ENCODE results near the gene MYO3B. TPM values are rescaled to one million over a fixed set of nuclear protein-coding genes. Genes with fewer than 3 reads are reported as not detected.
A peak's percentile ranks its signal among the peaks of the same experiment; 100 is the strongest.

Gene MYO3B
- total RNA-seq, 1 experiment from 2014 or later = 0.52 TPM

DNA sequence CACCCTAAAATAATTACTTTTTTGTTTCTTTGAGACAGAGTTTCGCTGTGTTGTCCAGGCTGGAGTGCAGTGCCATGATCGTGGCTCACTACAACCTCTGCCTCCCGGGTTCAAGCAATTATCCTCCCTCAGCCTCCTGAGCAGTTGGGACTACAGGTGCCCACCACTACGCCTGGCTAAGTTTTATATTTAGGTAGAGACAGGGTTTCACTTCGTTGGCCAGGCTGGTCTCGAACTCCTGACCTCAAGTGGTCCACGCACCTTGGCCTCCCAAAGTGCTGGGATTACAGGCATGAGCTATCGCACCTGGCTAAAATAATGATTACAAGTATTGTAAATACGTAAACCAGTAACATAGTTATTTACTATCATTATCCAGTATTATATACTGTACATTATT, 279.8 kb downstream of the MYO3B start:
- Histone ChIP-seq H3K4me3 (ENCODE audit: low read depth, low read length, poor library complexity, severe bottlenecking) (no peak overlapping the region), H3K9me3 (ENCODE audit: low read depth, low read length, poor library complexity, severe bottlenecking) (no peaks in the 10 kb centered on the region), H3K27ac (ENCODE audit: low read depth, low read length, poor library complexity, severe bottlenecking) (no peak overlapping the region), H3K27me3 (replicated peaks; ENCODE audit: insufficient read depth, low read depth, low read length, poor library complexity) (no peaks in the 10 kb centered on the region), H3K36me3 (ENCODE audit: insufficient read depth, low read length, poor library complexity, severe bottlenecking) (no peaks in the 10 kb centered on the region), H3K4me1 (ENCODE audit: insufficient read depth, low read length, poor library complexity, severe bottlenecking) (no peaks in the 10 kb centered on the region)
- ChIA-PET POLR2A (ENCODE audit: low non-redundant PET) (no interaction called here), CTCF (no interaction called here)
- no peak for DNase-seq (ENCODE audit: low spot score)
- intact Hi-C loops (cut with micrococcal nuclease; ENCODE audit: unreplicated experiment) = no loop called here
- TF ChIP-seq, protein P1, sequence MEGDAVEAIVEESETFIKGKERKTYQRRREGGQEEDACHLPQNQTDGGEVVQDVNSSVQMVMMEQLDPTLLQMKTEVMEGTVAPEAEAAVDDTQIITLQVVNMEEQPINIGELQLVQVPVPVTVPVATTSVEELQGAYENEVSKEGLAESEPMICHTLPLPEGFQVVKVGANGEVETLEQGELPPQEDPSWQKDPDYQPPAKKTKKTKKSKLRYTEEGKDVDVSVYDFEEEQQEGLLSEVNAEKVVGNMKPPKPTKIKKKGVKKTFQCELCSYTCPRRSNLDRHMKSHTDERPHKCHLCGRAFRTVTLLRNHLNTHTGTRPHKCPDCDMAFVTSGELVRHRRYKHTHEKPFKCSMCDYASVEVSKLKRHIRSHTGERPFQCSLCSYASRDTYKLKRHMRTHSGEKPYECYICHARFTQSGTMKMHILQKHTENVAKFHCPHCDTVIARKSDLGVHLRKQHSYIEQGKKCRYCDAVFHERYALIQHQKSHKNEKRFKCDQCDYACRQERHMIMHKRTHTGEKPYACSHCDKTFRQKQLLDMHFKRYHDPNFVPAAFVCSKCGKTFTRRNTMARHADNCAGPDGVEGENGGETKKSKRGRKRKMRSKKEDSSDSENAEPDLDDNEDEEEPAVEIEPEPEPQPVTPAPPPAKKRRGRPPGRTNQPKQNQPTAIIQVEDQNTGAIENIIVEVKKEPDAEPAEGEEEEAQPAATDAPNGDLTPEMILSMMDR (conservative IDR thresholded peaks at IDR 0.05; ENCODE audit: low read depth, low read length) = no peak
- no peak for TF ChIP-seq EZH2 (IDR thresholded peaks at IDR 0.05; ENCODE audit: borderline replicate concordance, low read depth, low read length, poor library complexity, severe bottlenecking)
- BruUV-seq (replicated peaks) = no TSS peak

DNA sequence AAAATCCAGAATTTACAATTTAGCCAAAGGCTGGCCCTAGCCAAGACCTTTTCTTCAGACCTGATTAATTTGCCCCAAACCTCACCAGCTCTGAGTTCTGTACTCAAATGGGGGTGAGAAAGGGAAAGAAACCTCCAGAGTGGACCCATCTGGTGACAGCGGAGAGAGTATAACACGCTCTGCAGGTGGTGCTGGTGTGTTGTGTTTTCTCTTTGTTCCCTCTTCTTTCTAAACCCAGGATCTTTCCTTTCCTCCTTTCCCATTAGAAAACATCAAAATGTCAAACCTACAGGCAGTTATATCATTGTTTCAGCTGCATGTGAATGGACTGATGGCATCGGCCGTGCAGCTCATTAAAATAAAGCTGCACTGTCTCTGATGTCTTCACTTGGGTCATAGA, 283.9 kb downstream of the MYO3B start:
- POLR2A ChIA-PET (ENCODE audit: low non-redundant PET) = no interaction called here
- DNase-seq (ENCODE audit: low spot score) = no peak
- no TSS peak for BruUV-seq (replicated peaks)
- CTCF ChIA-PET = no interaction called here
- TF ChIP-seq, protein P1 (conservative IDR thresholded peaks at IDR 0.05; ENCODE audit: low read depth, low read length) = 0 out of 2 replicates have a peak, but pooled peaks have one; percentile 26
- TF ChIP-seq EZH2 (IDR thresholded peaks at IDR 0.05; ENCODE audit: borderline replicate concordance, low read depth, low read length, poor library complexity, severe bottlenecking) = no peak
- Histone ChIP-seq H3K27me3 (replicated peaks; ENCODE audit: insufficient read depth, low read depth, low read length, poor library complexity) (no peaks in the 10 kb centered on the region), H3K36me3 (ENCODE audit: insufficient read depth, low read length, poor library complexity, severe bottlenecking) (no peaks in the 10 kb centered on the region), H3K9me3 (ENCODE audit: low read depth, low read length, poor library complexity, severe bottlenecking) (no peaks in the 10 kb centered on the region), H3K4me1 (ENCODE audit: insufficient read depth, low read length, poor library complexity, severe bottlenecking) (no peaks in the 10 kb centered on the region), H3K4me3 (ENCODE audit: low read depth, low read length, poor library complexity, severe bottlenecking) (no peak overlapping the region), H3K27ac (ENCODE audit: low read depth, low read length, poor library complexity, severe bottlenecking) (no peak overlapping the region)
- intact Hi-C loops (cut with micrococcal nuclease; ENCODE audit: unreplicated experiment) = no loop called here

DNA sequence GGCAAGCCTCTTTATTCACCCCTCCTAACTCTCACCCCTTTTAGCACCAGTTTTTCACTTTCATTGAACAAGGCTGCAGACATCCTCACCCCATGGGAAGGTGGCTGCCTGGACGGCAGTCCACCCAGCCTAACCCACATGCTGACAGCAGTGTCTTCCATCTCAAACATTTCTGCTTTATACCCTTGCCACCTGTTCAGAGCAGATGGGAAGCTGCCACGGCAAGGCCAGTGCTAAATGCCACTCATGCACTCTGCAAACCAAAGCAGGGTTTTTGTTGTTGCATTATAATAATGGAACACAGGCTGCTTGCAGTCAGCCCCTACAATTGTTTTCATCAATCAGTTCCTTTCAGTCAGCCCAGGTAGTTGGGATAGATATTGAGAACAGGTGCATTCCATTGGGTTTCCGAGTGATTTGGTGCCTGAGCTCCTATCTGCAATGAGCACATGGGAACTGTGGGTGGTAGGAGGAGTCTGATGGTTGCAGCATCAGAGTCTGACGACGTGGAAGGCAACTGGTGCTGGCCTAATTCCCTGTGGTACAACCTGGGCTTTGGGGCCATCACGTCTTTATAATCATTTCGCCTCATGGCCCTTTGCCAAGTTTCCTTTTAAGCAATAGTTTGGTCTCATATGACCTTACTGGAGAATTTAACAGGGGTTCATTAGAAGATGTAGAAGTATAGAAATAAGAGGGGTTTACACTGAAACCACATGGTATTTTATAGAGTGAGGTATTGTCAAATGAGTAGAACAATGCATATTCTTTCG, 284.7 kb downstream of the MYO3B start:
- Histone ChIP-seq H3K27ac (ENCODE audit: low read depth, low read length, poor library complexity, severe bottlenecking) (no peak overlapping the region), H3K9me3 (ENCODE audit: low read depth, low read length, poor library complexity, severe bottlenecking) (no peaks in the 10 kb centered on the region), H3K36me3 (ENCODE audit: insufficient read depth, low read length, poor library complexity, severe bottlenecking) (no peaks in the 10 kb centered on the region), H3K27me3 (replicated peaks; ENCODE audit: insufficient read depth, low read depth, low read length, poor library complexity) (no peaks in the 10 kb centered on the region), H3K4me3 (ENCODE audit: low read depth, low read length, poor library complexity, severe bottlenecking) (no peak overlapping the region), H3K4me1 (ENCODE audit: insufficient read depth, low read length, poor library complexity, severe bottlenecking) (no peaks in the 10 kb centered on the region)
- ChIA-PET POLR2A (ENCODE audit: low non-redundant PET) (no interaction called here), CTCF (no interaction called here)
- no TSS peak for BruUV-seq (replicated peaks)
- intact Hi-C loops (cut with micrococcal nuclease; ENCODE audit: unreplicated experiment) = no loop called here
- no peak for DNase-seq (ENCODE audit: low spot score)
- no peak for TF ChIP-seq EZH2 (IDR thresholded peaks at IDR 0.05; ENCODE audit: borderline replicate concordance, low read depth, low read length, poor library complexity, severe bottlenecking)
- TF ChIP-seq, protein P1 (conservative IDR thresholded peaks at IDR 0.05; ENCODE audit: low read depth, low read length) = no peak
